GM19324 (cell line): Measurements from ENCODE around the gene ZNF497.
"Not testable (repeated sequence)": the region's sequence is repeated elsewhere in the genome, so short reads cannot be mapped to it uniquely, and the experiment has no call there.

ENCODE experiments used
- ATAC-seq: cut with Tn5 transposase; IDR thresholded peaks from one replicate; pipeline ENCODE4 v1.9.1; 2021; ENCODE audit warnings: mild to moderate bottlenecking, moderate library complexity; ENCODE audit not compliant: unreplicated experiment, low FRiP score

Gene ZNF497

GRCh38 chr19:58350871-58351557 lies 11.5 kb downstream of the ZNF497 start:
- ATAC-seq, result no peak

GRCh38 chr19:58350001-58350861 lies 12.3 kb downstream of the ZNF497 start:
- ATAC-seq, result no peak

- no peak for ATAC-seq
These were observed 13.0 kb downstream of the ZNF497 start for GRCh38 chr19:58349590-58349989.

- ATAC-seq, result not testable (repeated sequence)
These were observed 14.5 kb downstream of the ZNF497 start for GRCh38 chr19:58348080-58348479.

GRCh38 chr19:58346961-58347929 lies 15.3 kb downstream of the ZNF497 start:
- ATAC-seq, result peak; percentile 78

- ATAC-seq, result no peak
These were observed 17.0 kb downstream of the ZNF497 start for GRCh38 chr19:58345558-58345957.

- ATAC-seq, result no peak
These were observed 23.6 kb downstream of the ZNF497 start for GRCh38 chr19:58338825-58339558.

- ATAC-seq, result no peak
These were observed 24.2 kb downstream of the ZNF497 start for GRCh38 chr19:58338336-58338735.

GRCh38 chr19:58336820-58337219 lies 25.7 kb downstream of the ZNF497 start:
- ATAC-seq, result no peak

GRCh38 chr19:58336216-58336615 lies 26.3 kb downstream of the ZNF497 start:
- ATAC-seq, result no peak

GRCh38 chr19:58335630-58336029 lies 26.9 kb downstream of the ZNF497 start:
- ATAC-seq, result no peak

GRCh38 chr19:58334691-58335249 lies 27.8 kb downstream of the ZNF497 start:
- ATAC-seq, result no peak

- ATAC-seq, result no peak
These were observed 29.9 kb downstream of the ZNF497 start for GRCh38 chr19:58332697-58333096.

GRCh38 chr19:58330458-58330857 lies 32.1 kb downstream of the ZNF497 start:
- no peak for ATAC-seq

GRCh38 chr19:58328999-58329398 lies 33.6 kb downstream of the ZNF497 start:
- ATAC-seq, result no peak

- peak; percentile 86 for ATAC-seq
These were observed 35.4 kb downstream of the ZNF497 start, which contains the start of gene ZSCAN22 for GRCh38 chr19:58326914-58327726. TSS of gene ZSCAN22 (plus strand) at chr19:58326994. CDS start at chr19:58334803, 7,809 bp downstream.

- no peak for ATAC-seq
These were observed 36.0 kb downstream of the ZNF497 start for GRCh38 chr19:58326501-58326913.

- ATAC-seq, result no peak
These were observed 37.1 kb downstream of the ZNF497 start for GRCh38 chr19:58325311-58326022.
